A549 (cell line): ENCODE measurements around the gene MOB2. TPM values are rescaled to one million over a fixed set of nuclear protein-coding genes. Genes with fewer than 3 reads are reported as not detected.

ENCODE experiments used
- ATAC-seq, 2 experiments: fragments of 200-7000 bp in 1 of 2; fragments of >200 bp in 1 of 2; cut with Nextera tagmentation in 1 of 2; cut with Tn5 transposase in 1 of 2; 3 replicates each; pipeline versions ENCODE4 v1.8.0 to v1.9.1; 2018 to 2020; ENCODE audit warnings: mild to moderate bottlenecking in 1 of 2, moderate library complexity in 1 of 2
- CTCF ChIA-PET: fragments of 300-600 bp; sonication (Branson Sonifier 250); formaldehyde crosslinking; extraction: SDS; loops from one replicate; lab custom pipeline; 2021; ENCODE audit warnings: antibody characterized with exemption, inconsistent platforms; lab: Yijun Ruan, JAX
- POLR2A ChIA-PET: fragments of 350-600 bp; formaldehyde crosslinking; extraction: SDS; loops from one replicate; lab custom pipeline; 2021; ENCODE audit warnings: antibody characterized with exemption, inconsistent platforms; lab: Yijun Ruan, JAX
- DNase-seq, 2 experiments: peaks; one replicate each; pipeline versions ENCODE4 v3.0.0 to v3.0.0-alpha.2; 2011 to 2016; ENCODE audit warnings: low read depth in 1 of 2, low spot score in 1 of 2
- FAIRE-seq: peaks from 2 replicates; lab custom pipeline; 2011; peaks lifted over from hg19 to GRCh38; lab: Jason Lieb, UNC
- H3K27ac ChIP-seq, 2 experiments: fragments of >200 bp; sonication (Bioruptor Twin); formaldehyde crosslinking; 3 replicates each; pipeline ENCODE4 v1.5.1; 2016 to 2017
- H3K4me1 ChIP-seq: fragments of >200 bp; sonication (Bioruptor Twin); formaldehyde crosslinking; 3 replicates; pipeline ENCODE4 v1.6.1; 2016
- H3K4me2 ChIP-seq: fragments of >200 bp; sonication (Bioruptor Twin); formaldehyde crosslinking; 3 replicates; pipeline ENCODE4 v1.6.1; 2016
- H3K4me3 ChIP-seq: fragments of >200 bp; sonication (Bioruptor Twin); formaldehyde crosslinking; 3 replicates; pipeline ENCODE4 v1.5.1; 2016
- H3K9me3 ChIP-seq: fragments of >200 bp; sonication (Bioruptor Twin); formaldehyde crosslinking; 3 replicates; pipeline ENCODE4 v1.6.1; 2016
- ATOH8 ChIP-seq: fragments of 250-450 bp; sonication (Bioruptor Pico); IDR thresholded peaks from 2 replicates; pipeline ENCODE4 v1.5.0; 2020; ENCODE audit warnings: low read depth, mild to moderate bottlenecking, moderate library complexity
- BHLHE40 ChIP-seq: IDR thresholded peaks from 2 replicates; pipeline ENCODE4 v1.6.1; 2012; ENCODE audit warnings: low read depth, low read length, inconsistent platforms
- CBX8 ChIP-seq: fragments of 200-600 bp; sonication (generic); IDR thresholded peaks from 2 replicates; pipeline ENCODE4 v1.6.1; 2016
- CHD2 ChIP-seq: fragments of 150-350 bp; IDR thresholded peaks from 2 replicates; pipeline ENCODE4 v1.6.1; 2014; ENCODE audit warnings: low read length; ENCODE audit not compliant: partially characterized antibody
- EHF ChIP-seq: fragments of 250-450 bp; sonication (Bioruptor Pico); IDR thresholded peaks from 2 replicates; pipeline ENCODE4 v1.5.0; 2020; ENCODE audit warnings: mild to moderate bottlenecking
- ESRRA ChIP-seq: fragments of 150-350 bp; IDR thresholded peaks from 2 replicates; pipeline ENCODE4 v1.6.1; 2014; ENCODE audit warnings: mild to moderate bottlenecking, low read length, borderline replicate concordance
- FOSB ChIP-seq: fragments of 250-450 bp; sonication (Bioruptor Pico); IDR thresholded peaks from 2 replicates; pipeline ENCODE4 v1.5.0; 2020; ENCODE audit warnings: mild to moderate bottlenecking, moderate library complexity
- FOSL2 ChIP-seq, 2 experiments: fragments of 450-650 bp in 1 of 2; fragments of >200 bp in 1 of 2; sonication (Bioruptor Twin) in 1 of 2; formaldehyde crosslinking; IDR thresholded peaks; 2 replicates each; pipeline versions ENCODE4 v1.5.0 to v1.6.1; 2016 to 2020; ENCODE audit warnings: mild to moderate bottlenecking in 1 of 2, moderate library complexity in 1 of 2
- GATA3 ChIP-seq: IDR thresholded peaks from 2 replicates; pipeline ENCODE4 v1.6.1; 2012; ENCODE audit warnings: borderline replicate concordance
- HOXA7 ChIP-seq: fragments of 250-450 bp; sonication (Bioruptor Pico); IDR thresholded peaks from 2 replicates; pipeline ENCODE4 v1.5.0; 2020; ENCODE audit warnings: mild to moderate bottlenecking, moderate library complexity
- JUNB ChIP-seq: fragments of >200 bp; sonication (Bioruptor Twin); formaldehyde crosslinking; IDR thresholded peaks from 2 replicates; pipeline ENCODE4 v1.6.1; 2016
- KDM5A ChIP-seq: fragments of 200-600 bp; sonication (generic); IDR thresholded peaks from 2 replicates; pipeline ENCODE4 v1.6.1; 2016; ENCODE audit warnings: antibody characterized with exemption, mild to moderate bottlenecking
- MAX ChIP-seq: IDR thresholded peaks from 2 replicates; pipeline ENCODE4 v1.6.1; 2012
- NPAS2 ChIP-seq: fragments of 250-450 bp; sonication (Bioruptor Pico); IDR thresholded peaks from 2 replicates; pipeline ENCODE4 v1.8.0; 2022; ENCODE audit warnings: mild to moderate bottlenecking, moderate library complexity, borderline replicate concordance
- POLR2A ChIP-seq: IDR thresholded peaks from 2 replicates; pipeline ENCODE4 v1.6.1; 2012; ENCODE audit warnings: mild to moderate bottlenecking, low read length
- RAD21 ChIP-seq, 2 experiments: fragments of >200 bp in 1 of 2; sonication (Bioruptor Twin) in 1 of 2; formaldehyde crosslinking in 1 of 2; IDR thresholded peaks in 1 of 2; conservative IDR thresholded peaks in 1 of 2; 2 replicates in 1 of 2; 3 replicates in 1 of 2; pipeline ENCODE4 v1.6.1; 2012 to 2018; ENCODE audit warnings: inconsistent platforms in 1 of 2
- RARB ChIP-seq: fragments of 250-450 bp; sonication (Bioruptor Pico); IDR thresholded peaks from 2 replicates; pipeline ENCODE4 v1.8.0; 2021; ENCODE audit warnings: mild to moderate bottlenecking, moderate library complexity
- RCOR1 ChIP-seq: fragments of 150-350 bp; IDR thresholded peaks from 2 replicates; pipeline ENCODE4 v1.6.1; 2014; ENCODE audit warnings: antibody characterized with exemption, low read length, low read depth
- SMC3 ChIP-seq: fragments of >200 bp; sonication (Bioruptor Twin); formaldehyde crosslinking; IDR thresholded peaks from 3 replicates; pipeline ENCODE4 v1.6.1; 2018; ENCODE audit warnings: inconsistent platforms
- TFCP2L1 ChIP-seq: fragments of 250-450 bp; sonication (Bioruptor Pico); IDR thresholded peaks from 2 replicates; pipeline ENCODE4 v1.5.0; 2021; ENCODE audit warnings: mild to moderate bottlenecking
- ZSCAN20 ChIP-seq: fragments of 250-450 bp; sonication (Bioruptor Pico); IDR thresholded peaks from 2 replicates; pipeline ENCODE4 v1.8.0; 2022; ENCODE audit warnings: mild to moderate bottlenecking, moderate library complexity
- WGBS: methylation state at CpG from one replicate; pipeline ENCODE4 v1.1.6; 2017; ENCODE audit errors: missing lambda C conversion rate; 5-methylcytosine and 5-hydroxymethylcytosine counted together
- polyA plus RNA-seq, 4 experiments: library from polyadenylated mRNA; depleted of rRNA in 3 of 4; stranded (reverse); fragments of >200 nt; fragmentation: RNase III in 1 of 4; extraction: RNeasy Plus Mini Kit Qiagen cat#74134 plus additional on column Dnase treatment in 1 of 4; gene quantifications; 2 replicates in 3 of 4; 3 replicates in 1 of 4; pipeline ENCODE4 v1.2.3, GENCODE V29; 2011 to 2017
- TF ChIP-seq, protein P1 (sequence below): fragments of 150-350 bp; IDR thresholded peaks from 2 replicates; pipeline ENCODE4 v1.6.1; 2014; ENCODE audit warnings: low read depth, mild to moderate bottlenecking, low read length
- TF ChIP-seq, protein P2 (sequence below): IDR thresholded peaks from 2 replicates; pipeline ENCODE4 v1.6.1; 2012; ENCODE audit warnings: low read depth, borderline replicate concordance

MOB2 gene
- polyA plus RNA-seq, 2 of the 4 experiments (the other 2 are of a cell fraction), result 25.4 to 38.2 TPM

DNA sequence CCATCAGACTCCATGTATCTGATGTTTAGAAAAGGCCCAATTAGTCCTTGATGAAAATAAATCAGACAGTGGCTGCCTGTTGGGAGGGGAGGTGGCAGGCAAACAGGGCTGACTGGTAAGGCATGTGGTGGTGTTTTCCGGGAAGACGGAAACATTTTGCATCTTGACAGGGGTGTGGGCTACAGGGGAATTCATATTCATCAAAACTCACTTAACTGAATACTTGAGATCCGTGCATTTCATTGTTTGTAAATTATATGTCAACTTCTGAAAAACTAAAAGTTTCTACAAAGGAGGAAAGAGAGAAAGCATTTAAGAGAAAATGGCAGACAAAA lies 10.1 kb upstream of the MOB2 start:
- TF ChIP-seq RAD21 (conservative IDR thresholded peaks at IDR 0.05 in 1 of 2, IDR thresholded peaks at IDR 0.05 in 1 of 2) (no peak), POLR2A (no peak), SMC3 (no peak), HOXA7 (CRISPR knock-in tag) (no peak), ESRRA (no peak), FOSB (CRISPR knock-in tag) (no peak), GATA3 (no peak), EHF (CRISPR knock-in tag) (no peak), TFCP2L1 (CRISPR knock-in tag) (no peak)
- TF ChIP-seq, protein P1, sequence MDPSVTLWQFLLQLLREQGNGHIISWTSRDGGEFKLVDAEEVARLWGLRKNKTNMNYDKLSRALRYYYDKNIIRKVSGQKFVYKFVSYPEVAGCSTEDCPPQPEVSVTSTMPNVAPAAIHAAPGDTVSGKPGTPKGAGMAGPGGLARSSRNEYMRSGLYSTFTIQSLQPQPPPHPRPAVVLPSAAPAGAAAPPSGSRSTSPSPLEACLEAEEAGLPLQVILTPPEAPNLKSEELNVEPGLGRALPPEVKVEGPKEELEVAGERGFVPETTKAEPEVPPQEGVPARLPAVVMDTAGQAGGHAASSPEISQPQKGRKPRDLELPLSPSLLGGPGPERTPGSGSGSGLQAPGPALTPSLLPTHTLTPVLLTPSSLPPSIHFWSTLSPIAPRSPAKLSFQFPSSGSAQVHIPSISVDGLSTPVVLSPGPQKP, result no peak
- TF ChIP-seq, all 56 proteins: peak for 0
- WGBS, result 91% methylated on average over 3 of the region's 3 CpGs

DNA sequence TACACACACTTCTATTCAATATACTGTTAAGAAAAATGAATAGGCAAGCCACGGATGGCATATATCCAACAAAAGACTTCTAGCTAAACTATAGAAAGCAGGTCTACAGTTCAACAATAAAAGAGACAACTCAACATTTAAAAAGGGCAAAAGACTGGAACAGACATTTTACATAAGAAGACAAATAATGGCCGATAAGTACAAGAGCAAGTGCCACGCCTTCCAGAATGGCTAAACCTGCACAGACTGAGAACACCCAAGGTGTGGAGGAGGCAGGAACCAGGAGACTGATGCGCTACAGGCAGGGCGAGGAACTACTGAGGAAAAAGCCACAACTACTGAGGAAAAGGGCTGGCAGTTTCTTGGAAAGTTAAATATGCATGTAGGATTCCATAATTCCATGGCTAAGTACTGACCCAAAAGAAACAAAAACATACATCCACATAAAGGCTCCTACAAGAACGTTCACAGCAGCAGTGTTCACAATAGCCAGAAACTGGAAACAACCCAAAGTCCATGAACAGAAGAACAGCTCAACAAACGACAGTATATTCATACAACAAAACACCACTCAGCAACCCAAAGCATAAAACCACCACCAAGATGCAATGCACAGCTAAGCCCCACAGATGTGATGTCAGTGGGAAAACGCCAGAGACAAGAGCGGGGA lies 9.6 kb upstream of the MOB2 start:
- H3K4me2 ChIP-seq, result no peak overlapping the region
- POLR2A ChIA-PET, result no interaction called here
- 72% methylated on average over 9 of the region's 9 CpGs for WGBS
- FAIRE-seq, result peak; percentile 7
- CTCF ChIA-PET, result no interaction called here
- TF ChIP-seq JUNB (no peak), MAX (no peak), ATOH8 (CRISPR knock-in tag) (no peak), CBX8 (no peak), BHLHE40 (no peak), CHD2 (no peak), NPAS2 (CRISPR knock-in tag) (no peak)
- TF ChIP-seq, all 56 proteins: peak for 0
- H3K4me3 ChIP-seq, result no peak overlapping the region
- no peaks in the 10 kb centered on the region for H3K4me1 ChIP-seq
- DNase-seq, result no peak
- H3K27ac ChIP-seq, result no peak overlapping the region
- ATAC-seq, result no peak
- H3K9me3 ChIP-seq, result no peaks in the 10 kb centered on the region

More for the DNA sequence above, 10.1 kb upstream of the MOB2 start:
- H3K4me1 ChIP-seq, result no peaks in the 10 kb centered on the region
- FAIRE-seq, result no peak
- H3K27ac ChIP-seq, result no peak overlapping the region
- no peak for DNase-seq
- H3K4me2 ChIP-seq, result no peak overlapping the region
- ChIA-PET POLR2A (no interaction called here), CTCF (no interaction called here)
- H3K4me3 ChIP-seq, result no peak overlapping the region
- ATAC-seq, result no peak
- no peaks in the 10 kb centered on the region for H3K9me3 ChIP-seq

GRCh38 chr11:1494650-1495049 lies 8.1 kb upstream of the MOB2 start:
- WGBS, result 87% methylated on average over 3 of the region's 3 CpGs
- DNase-seq, result no peak
- Histone ChIP-seq H3K4me3 (no peak overlapping the region), H3K9me3 (no peaks in the 10 kb centered on the region), H3K4me2 (no peak overlapping the region), H3K4me1 (no peaks in the 10 kb centered on the region), H3K27ac (no peak overlapping the region)
- ATAC-seq, result no peak
- TF ChIP-seq FOSL2 (IDR thresholded peaks at IDR 0.05) (no peak), FOSL2 (CRISPR knock-in tag; IDR thresholded peaks at IDR 0.05) (no peak), ZSCAN20 (no peak), RARB (CRISPR knock-in tag) (no peak), RCOR1 (no peak), KDM5A (no peak)
- TF ChIP-seq, protein P2, sequence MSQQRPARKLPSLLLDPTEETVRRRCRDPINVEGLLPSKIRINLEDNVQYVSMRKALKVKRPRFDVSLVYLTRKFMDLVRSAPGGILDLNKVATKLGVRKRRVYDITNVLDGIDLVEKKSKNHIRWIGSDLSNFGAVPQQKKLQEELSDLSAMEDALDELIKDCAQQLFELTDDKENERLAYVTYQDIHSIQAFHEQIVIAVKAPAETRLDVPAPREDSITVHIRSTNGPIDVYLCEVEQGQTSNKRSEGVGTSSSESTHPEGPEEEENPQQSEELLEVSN, result no peak
- ChIA-PET POLR2A (no interaction called here), CTCF (no interaction called here)
- FAIRE-seq, result no peak
